ENCODE results near the gene CCDC171. TPM values are rescaled to one million over a fixed set of nuclear protein-coding genes. Genes with fewer than 3 reads are reported as not detected.

CCDC171 gene
- total RNA-seq, 1 experiment from 2014 or later = 2.6 TPM

DNA sequence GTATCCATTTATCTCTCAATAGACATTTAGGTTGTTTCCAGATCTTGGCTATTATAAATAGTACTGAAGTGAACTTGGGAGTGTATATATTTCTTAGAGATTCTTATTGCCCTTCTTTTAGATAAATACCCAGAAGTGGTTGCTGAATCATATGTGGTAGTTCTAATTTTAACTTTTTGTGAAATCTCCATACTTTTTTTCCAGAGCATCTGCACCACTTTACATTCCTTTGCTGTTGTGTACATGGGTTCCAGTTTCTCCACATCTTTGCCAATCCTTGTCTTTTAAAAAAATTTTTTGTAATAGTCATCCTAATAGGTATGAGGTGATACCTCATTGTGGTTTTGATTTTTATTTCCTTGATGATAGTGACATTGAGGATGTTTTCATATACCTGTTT, 303.7 kb downstream of the CCDC171 start:
- Histone ChIP-seq H3K27ac (ENCODE audit: low read depth, low read length) (no peak overlapping the region), H3K9me3 (ENCODE audit: control insufficient read depth in 1 of 2, insufficient read depth in 1 of 2, low read depth in 1 of 2, low read length in 2 of 2) (no peaks in the 10 kb centered on the region), H3K27me3 (ENCODE audit: insufficient read depth, low read length) (no peaks in the 10 kb centered on the region), H3K4me3 (replicated peaks in 1 of 2; ENCODE audit: low read depth in 1 of 2, low read length in 2 of 2) (no peak overlapping the region), H3K79me2 (ENCODE audit: insufficient read depth, low read length) (no peaks in the 10 kb centered on the region), H3K9ac (ENCODE audit: low read length) (no peak overlapping the region), H2AFZ (ENCODE audit: low read depth, low read length, poor library complexity, severe bottlenecking) (no peak overlapping the region), H3K4me1 (ENCODE audit: control insufficient read depth in 1 of 2, insufficient read depth in 2 of 2, low read length in 2 of 2) (no peaks in the 10 kb centered on the region), H3K36me3 (ENCODE audit: control insufficient read depth in 1 of 2, insufficient read depth in 2 of 2, low read length in 2 of 2) (no peaks in the 10 kb centered on the region), H4K20me1 (ENCODE audit: insufficient read depth) (no peaks in the 10 kb centered on the region), H3K9me2 (ENCODE audit: insufficient read depth) (no peaks in the 10 kb centered on the region), H3K4me2 (ENCODE audit: low read length) (no peak overlapping the region)
- no peak for DNase-seq (ENCODE audit: low read depth, low spot score)
- BruUV-seq (replicated peaks) = no TSS peak
- ChIA-PET POLR2A (no interaction called here), CTCF (no interaction called here), RAD21 (ENCODE audit: low non-redundant PET in 1 of 2, low total read pairs in 2 of 2, uncharacterized antibody in 2 of 2, unreplicated experiment in 2 of 2) (no interaction called here)
- TF ChIP-seq EGR1 (IDR thresholded peaks at IDR 0.05; ENCODE audit: low read depth) = no peak
- no peak for TF ChIP-seq TCF7L2 (IDR thresholded peaks at IDR 0.05; ENCODE audit: borderline replicate concordance, extremely low read depth, insufficient read depth, insufficient read length)
- TF ChIP-seq, protein P1, sequence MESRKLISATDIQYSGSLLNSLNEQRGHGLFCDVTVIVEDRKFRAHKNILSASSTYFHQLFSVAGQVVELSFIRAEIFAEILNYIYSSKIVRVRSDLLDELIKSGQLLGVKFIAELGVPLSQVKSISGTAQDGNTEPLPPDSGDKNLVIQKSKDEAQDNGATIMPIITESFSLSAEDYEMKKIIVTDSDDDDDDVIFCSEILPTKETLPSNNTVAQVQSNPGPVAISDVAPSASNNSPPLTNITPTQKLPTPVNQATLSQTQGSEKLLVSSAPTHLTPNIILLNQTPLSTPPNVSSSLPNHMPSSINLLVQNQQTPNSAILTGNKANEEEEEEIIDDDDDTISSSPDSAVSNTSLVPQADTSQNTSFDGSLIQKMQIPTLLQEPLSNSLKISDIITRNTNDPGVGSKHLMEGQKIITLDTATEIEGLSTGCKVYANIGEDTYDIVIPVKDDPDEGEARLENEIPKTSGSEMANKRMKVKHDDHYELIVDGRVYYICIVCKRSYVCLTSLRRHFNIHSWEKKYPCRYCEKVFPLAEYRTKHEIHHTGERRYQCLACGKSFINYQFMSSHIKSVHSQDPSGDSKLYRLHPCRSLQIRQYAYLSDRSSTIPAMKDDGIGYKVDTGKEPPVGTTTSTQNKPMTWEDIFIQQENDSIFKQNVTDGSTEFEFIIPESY (IDR thresholded peaks at IDR 0.05; ENCODE audit: extremely low read depth, insufficient replicate concordance, low read length) = no peak
- TF ChIP-seq FOSL1 (IDR thresholded peaks at IDR 0.05; ENCODE audit: low read depth) = no peak
- TF ChIP-seq, protein P2, sequence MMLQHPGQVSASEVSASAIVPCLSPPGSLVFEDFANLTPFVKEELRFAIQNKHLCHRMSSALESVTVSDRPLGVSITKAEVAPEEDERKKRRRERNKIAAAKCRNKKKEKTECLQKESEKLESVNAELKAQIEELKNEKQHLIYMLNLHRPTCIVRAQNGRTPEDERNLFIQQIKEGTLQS (IDR thresholded peaks at IDR 0.05) = no peak
- no peak for TF ChIP-seq ZFX (IDR thresholded peaks at IDR 0.05)
- intact Hi-C loops (cut with micrococcal nuclease) = no loop called here
- ATAC-seq = no peak

DNA sequence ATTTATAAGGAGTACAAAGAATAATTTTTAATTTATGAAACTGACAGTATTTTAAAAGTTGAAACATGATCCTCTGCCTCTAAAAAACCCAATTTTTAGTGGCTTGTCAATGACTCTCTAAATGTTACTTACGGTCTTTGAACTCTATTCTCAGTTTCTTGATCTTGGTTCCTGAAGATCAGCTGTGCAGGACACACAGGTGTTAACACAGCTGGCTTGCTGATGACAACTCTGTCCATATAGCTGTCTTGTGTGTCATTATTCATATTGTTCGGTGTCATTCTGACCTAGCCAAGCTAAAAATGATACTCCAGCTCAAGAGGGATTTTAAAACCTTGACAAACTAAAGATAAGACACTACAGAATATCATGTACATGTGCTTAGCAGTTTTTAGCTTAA, 314.5 kb downstream of the CCDC171 start:
- Histone ChIP-seq H3K4me2 (ENCODE audit: low read length) (no peak overlapping the region), H3K79me2 (ENCODE audit: insufficient read depth, low read length) (no peaks in the 10 kb centered on the region), H2AFZ (ENCODE audit: low read depth, low read length, poor library complexity, severe bottlenecking) (no peak overlapping the region), H3K9ac (ENCODE audit: low read length) (no peak overlapping the region), H3K9me3 (ENCODE audit: control insufficient read depth in 1 of 2, insufficient read depth in 1 of 2, low read depth in 1 of 2, low read length in 2 of 2) (no peaks in the 10 kb centered on the region), H3K4me3 (replicated peaks in 1 of 2; ENCODE audit: low read depth in 1 of 2, low read length in 2 of 2) (no peak overlapping the region), H4K20me1 (ENCODE audit: insufficient read depth) (no peaks in the 10 kb centered on the region), H3K36me3 (ENCODE audit: control insufficient read depth in 1 of 2, insufficient read depth in 2 of 2, low read length in 2 of 2) (no peaks in the 10 kb centered on the region), H3K27me3 (ENCODE audit: insufficient read depth, low read length) (no peaks in the 10 kb centered on the region), H3K4me1 (ENCODE audit: control insufficient read depth in 1 of 2, insufficient read depth in 2 of 2, low read length in 2 of 2) (no peaks in the 10 kb centered on the region), H3K27ac (ENCODE audit: low read depth, low read length) (no peak overlapping the region), H3K9me2 (ENCODE audit: insufficient read depth) (no peaks in the 10 kb centered on the region)
- RAD21 ChIA-PET (ENCODE audit: low non-redundant PET in 1 of 2, low total read pairs in 2 of 2, uncharacterized antibody in 2 of 2, unreplicated experiment in 2 of 2) = no interaction called here
- POLR2A ChIA-PET = no interaction called here
- no peak for ATAC-seq
- intact Hi-C loops (cut with micrococcal nuclease) = no loop called here
- no TSS peak for BruUV-seq (replicated peaks)
- no peak for DNase-seq (ENCODE audit: low read depth, low spot score)
- CTCF ChIA-PET = no interaction called here
- TF ChIP-seq EGR1 (IDR thresholded peaks at IDR 0.05; ENCODE audit: low read depth) (no peak), EZH2 (IDR thresholded peaks at IDR 0.05) (no peak), ZFX (IDR thresholded peaks at IDR 0.05) (no peak), SIN3A (IDR thresholded peaks at IDR 0.05; ENCODE audit: low read depth) (no peak), JUND (IDR thresholded peaks at IDR 0.05) (no peak), FOSL1 (IDR thresholded peaks at IDR 0.05; ENCODE audit: low read depth) (no peak)
- TF ChIP-seq, protein P3, sequence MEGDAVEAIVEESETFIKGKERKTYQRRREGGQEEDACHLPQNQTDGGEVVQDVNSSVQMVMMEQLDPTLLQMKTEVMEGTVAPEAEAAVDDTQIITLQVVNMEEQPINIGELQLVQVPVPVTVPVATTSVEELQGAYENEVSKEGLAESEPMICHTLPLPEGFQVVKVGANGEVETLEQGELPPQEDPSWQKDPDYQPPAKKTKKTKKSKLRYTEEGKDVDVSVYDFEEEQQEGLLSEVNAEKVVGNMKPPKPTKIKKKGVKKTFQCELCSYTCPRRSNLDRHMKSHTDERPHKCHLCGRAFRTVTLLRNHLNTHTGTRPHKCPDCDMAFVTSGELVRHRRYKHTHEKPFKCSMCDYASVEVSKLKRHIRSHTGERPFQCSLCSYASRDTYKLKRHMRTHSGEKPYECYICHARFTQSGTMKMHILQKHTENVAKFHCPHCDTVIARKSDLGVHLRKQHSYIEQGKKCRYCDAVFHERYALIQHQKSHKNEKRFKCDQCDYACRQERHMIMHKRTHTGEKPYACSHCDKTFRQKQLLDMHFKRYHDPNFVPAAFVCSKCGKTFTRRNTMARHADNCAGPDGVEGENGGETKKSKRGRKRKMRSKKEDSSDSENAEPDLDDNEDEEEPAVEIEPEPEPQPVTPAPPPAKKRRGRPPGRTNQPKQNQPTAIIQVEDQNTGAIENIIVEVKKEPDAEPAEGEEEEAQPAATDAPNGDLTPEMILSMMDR (IDR thresholded peaks at IDR 0.05 in 2 of 3, conservative IDR thresholded peaks at IDR 0.05 in 1 of 3; ENCODE audit: borderline replicate concordance in 1 of 3, insufficient read depth in 1 of 3, low read depth in 2 of 3, low read length in 2 of 3) = no peak
- TF ChIP-seq, protein P4, sequence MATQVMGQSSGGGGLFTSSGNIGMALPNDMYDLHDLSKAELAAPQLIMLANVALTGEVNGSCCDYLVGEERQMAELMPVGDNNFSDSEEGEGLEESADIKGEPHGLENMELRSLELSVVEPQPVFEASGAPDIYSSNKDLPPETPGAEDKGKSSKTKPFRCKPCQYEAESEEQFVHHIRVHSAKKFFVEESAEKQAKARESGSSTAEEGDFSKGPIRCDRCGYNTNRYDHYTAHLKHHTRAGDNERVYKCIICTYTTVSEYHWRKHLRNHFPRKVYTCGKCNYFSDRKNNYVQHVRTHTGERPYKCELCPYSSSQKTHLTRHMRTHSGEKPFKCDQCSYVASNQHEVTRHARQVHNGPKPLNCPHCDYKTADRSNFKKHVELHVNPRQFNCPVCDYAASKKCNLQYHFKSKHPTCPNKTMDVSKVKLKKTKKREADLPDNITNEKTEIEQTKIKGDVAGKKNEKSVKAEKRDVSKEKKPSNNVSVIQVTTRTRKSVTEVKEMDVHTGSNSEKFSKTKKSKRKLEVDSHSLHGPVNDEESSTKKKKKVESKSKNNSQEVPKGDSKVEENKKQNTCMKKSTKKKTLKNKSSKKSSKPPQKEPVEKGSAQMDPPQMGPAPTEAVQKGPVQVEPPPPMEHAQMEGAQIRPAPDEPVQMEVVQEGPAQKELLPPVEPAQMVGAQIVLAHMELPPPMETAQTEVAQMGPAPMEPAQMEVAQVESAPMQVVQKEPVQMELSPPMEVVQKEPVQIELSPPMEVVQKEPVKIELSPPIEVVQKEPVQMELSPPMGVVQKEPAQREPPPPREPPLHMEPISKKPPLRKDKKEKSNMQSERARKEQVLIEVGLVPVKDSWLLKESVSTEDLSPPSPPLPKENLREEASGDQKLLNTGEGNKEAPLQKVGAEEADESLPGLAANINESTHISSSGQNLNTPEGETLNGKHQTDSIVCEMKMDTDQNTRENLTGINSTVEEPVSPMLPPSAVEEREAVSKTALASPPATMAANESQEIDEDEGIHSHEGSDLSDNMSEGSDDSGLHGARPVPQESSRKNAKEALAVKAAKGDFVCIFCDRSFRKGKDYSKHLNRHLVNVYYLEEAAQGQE (IDR thresholded peaks at IDR 0.05; ENCODE audit: low read depth) = no peak
